Panc1 (cell line): ENCODE measurements around the gene GPR160. TPM values are rescaled to one million over a fixed set of nuclear protein-coding genes. Genes with fewer than 3 reads are reported as not detected.
"Not testable (repeated sequence)": the region's sequence is repeated elsewhere in the genome, so short reads cannot be mapped to it uniquely, and the experiment has no call there.

Source experiments
- ATAC-seq: fragments of 200-7000 bp; cut with Tn5 transposase; 2 replicates; pipeline ENCODE4 v1.9.1; 2020; ENCODE audit warnings: mild to moderate bottlenecking, moderate library complexity
- BruUV-seq: library from RNA; stranded (reverse); fragments of 400-500 nt; replicated peaks from 2 replicates; lab custom pipeline; 2021; lab: Mats Ljungman, UMichigan
- CTCF ChIA-PET: fragments of 300-600 bp; sonication (Branson Sonifier 250); formaldehyde crosslinking; loops from one replicate; lab custom pipeline; 2022; ENCODE audit warnings: antibody characterized with exemption; lab: Charles Lee
- POLR2A ChIA-PET: fragments of 300-600 bp; sonication (Branson Sonifier 250); formaldehyde crosslinking; loops from one replicate; lab custom pipeline; 2022; ENCODE audit warnings: antibody characterized with exemption; lab: Charles Lee
- DNase-seq: peaks from one replicate; pipeline ENCODE4 v3.0.0-alpha.2; 2010; ENCODE audit warnings: low read depth, low spot score
- H3K27ac ChIP-seq: 2 replicates; pipeline ENCODE4 v1.5.1; 2011; ENCODE audit warnings: mild to moderate bottlenecking, low read length, inconsistent platforms
- H3K27me3 ChIP-seq: fragments of 200-500 bp; sonication (Bioruptor generic); 2 replicates; pipeline ENCODE4 v1.6.0; 2014; ENCODE audit warnings: low read length, inconsistent platforms; ENCODE audit not compliant: control insufficient read depth, insufficient read depth
- H3K36me3 ChIP-seq: fragments of 200-500 bp; sonication (Bioruptor generic); 2 replicates; pipeline ENCODE4 v1.5.1; 2014; ENCODE audit warnings: inconsistent platforms, mild to moderate bottlenecking, low read length, moderate library complexity; ENCODE audit not compliant: control insufficient read depth, insufficient read depth
- H3K4me1 ChIP-seq: 2 replicates; pipeline ENCODE4 v1.5.1; 2011; ENCODE audit warnings: inconsistent platforms, mild to moderate bottlenecking, low read length, moderate library complexity; ENCODE audit not compliant: control insufficient read depth, insufficient read depth
- H3K4me3 ChIP-seq, 2 experiments: 2 replicates each; pipeline ENCODE4 v1.5.1; 2011 to 2012; ENCODE audit warnings: low read depth in 2 of 2, low read length in 2 of 2, mild to moderate bottlenecking in 2 of 2, inconsistent platforms in 1 of 2, moderate library complexity in 1 of 2
- H3K9me3 ChIP-seq: fragments of 200-500 bp; sonication (Bioruptor generic); 2 replicates; pipeline ENCODE4 v1.5.1; 2014; ENCODE audit warnings: low read depth, mild to moderate bottlenecking, inconsistent platforms, low read length, moderate library complexity; ENCODE audit not compliant: control insufficient read depth, insufficient read depth
- CTCF ChIP-seq: fragments of 450-650 bp; IDR thresholded peaks from 2 replicates; pipeline ENCODE4 v1.5.1; 2017; ENCODE audit warnings: mild to moderate bottlenecking
- POLR2AphosphoS5 ChIP-seq: IDR thresholded peaks from 2 replicates; pipeline ENCODE4 v1.6.1; 2012; ENCODE audit warnings: mild to moderate bottlenecking, low read depth, low read length, moderate library complexity
- SIN3A ChIP-seq: IDR thresholded peaks from 2 replicates; pipeline ENCODE4 v1.6.1; 2012; ENCODE audit warnings: low read depth, mild to moderate bottlenecking, low read length, moderate library complexity, borderline replicate concordance; ENCODE audit not compliant: insufficient read depth
- TCF7L2 ChIP-seq: IDR thresholded peaks from 2 replicates; pipeline ENCODE4 v1.6.1; 2011; ENCODE audit warnings: mild to moderate bottlenecking, low read depth, low read length, inconsistent platforms
- in situ Hi-C: cut with HindIII; loops from 2 replicates; pipeline ENCODE4 v1.10.0; 2016; ENCODE audit warnings: low sequenced_read_pairs, low pct_unique_long_range_greater_than_20kb
- intact Hi-C: fragments of 100-400 bp; cut with micrococcal nuclease; formaldehyde crosslinking; loops from one replicate; pipeline ENCODE4 v1.10.0; 2022; ENCODE audit not compliant: unreplicated experiment
- total RNA-seq: library from RNA; stranded (reverse); gene quantifications from one replicate; pipeline ENCODE4 v1.2.1, GENCODE V29; 2021; ENCODE audit not compliant: unreplicated experiment
- TF ChIP-seq, protein P1 (sequence below), 2 experiments: IDR thresholded peaks; 2 replicates each; pipeline ENCODE4 v1.6.1; 2011 to 2012; ENCODE audit warnings: low read depth in 2 of 2, control low read depth in 1 of 2, low read length in 1 of 2, mild to moderate bottlenecking in 1 of 2, moderate library complexity in 1 of 2; ENCODE audit not compliant: insufficient read depth in 1 of 2

Gene GPR160
- total RNA-seq, 1 experiment from 2014 or later: 0.18 TPM

DNA sequence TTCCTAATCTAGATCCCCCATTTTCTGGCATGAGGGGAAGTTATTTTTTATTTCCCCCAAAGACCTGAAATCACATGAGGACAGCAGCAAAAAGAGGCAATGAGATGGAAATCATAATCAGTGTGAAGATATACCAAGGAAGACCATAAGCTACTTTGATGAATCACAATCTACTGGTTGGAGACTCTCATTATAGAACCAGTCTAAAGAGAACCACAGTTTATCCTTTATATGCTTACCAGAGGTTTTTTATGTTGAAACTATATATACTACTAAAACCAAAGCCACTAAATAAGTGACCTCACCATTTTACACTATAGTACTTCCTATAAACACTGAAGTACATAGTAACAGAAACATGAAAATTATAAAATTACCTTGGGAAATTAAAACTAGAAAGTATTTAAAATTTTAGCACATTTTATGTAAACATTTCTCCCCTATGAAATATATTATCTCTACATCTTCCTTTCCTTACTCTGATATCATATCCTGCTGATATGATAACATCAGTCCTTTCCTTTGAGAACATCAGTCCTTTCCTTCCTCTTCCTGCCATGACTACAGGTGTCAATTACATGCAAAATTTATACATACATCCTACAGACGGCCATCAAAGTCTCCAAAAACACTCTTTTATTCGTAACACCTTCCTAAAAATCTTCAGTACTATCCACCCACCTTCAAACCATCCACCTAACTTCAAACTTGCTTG is 71.9 kb downstream of the GPR160 start:
- no TSS peak for BruUV-seq
- in situ Hi-C loops (no loop called here), intact Hi-C loops (no loop called here)
- H3K27me3 ChIP-seq: no peaks in the 10 kb centered on the region
- H3K4me1 ChIP-seq: no peaks in the 10 kb centered on the region
- ChIA-PET CTCF (no interaction called here), POLR2A (interaction anchor here (0.6 kb wide), 1 partner anchor 208 kb away, joined by 3 read pairs; no protein-coding TSS in a partner anchor)
- H3K27ac ChIP-seq: no peak overlapping the region
- TF ChIP-seq, protein P1, sequence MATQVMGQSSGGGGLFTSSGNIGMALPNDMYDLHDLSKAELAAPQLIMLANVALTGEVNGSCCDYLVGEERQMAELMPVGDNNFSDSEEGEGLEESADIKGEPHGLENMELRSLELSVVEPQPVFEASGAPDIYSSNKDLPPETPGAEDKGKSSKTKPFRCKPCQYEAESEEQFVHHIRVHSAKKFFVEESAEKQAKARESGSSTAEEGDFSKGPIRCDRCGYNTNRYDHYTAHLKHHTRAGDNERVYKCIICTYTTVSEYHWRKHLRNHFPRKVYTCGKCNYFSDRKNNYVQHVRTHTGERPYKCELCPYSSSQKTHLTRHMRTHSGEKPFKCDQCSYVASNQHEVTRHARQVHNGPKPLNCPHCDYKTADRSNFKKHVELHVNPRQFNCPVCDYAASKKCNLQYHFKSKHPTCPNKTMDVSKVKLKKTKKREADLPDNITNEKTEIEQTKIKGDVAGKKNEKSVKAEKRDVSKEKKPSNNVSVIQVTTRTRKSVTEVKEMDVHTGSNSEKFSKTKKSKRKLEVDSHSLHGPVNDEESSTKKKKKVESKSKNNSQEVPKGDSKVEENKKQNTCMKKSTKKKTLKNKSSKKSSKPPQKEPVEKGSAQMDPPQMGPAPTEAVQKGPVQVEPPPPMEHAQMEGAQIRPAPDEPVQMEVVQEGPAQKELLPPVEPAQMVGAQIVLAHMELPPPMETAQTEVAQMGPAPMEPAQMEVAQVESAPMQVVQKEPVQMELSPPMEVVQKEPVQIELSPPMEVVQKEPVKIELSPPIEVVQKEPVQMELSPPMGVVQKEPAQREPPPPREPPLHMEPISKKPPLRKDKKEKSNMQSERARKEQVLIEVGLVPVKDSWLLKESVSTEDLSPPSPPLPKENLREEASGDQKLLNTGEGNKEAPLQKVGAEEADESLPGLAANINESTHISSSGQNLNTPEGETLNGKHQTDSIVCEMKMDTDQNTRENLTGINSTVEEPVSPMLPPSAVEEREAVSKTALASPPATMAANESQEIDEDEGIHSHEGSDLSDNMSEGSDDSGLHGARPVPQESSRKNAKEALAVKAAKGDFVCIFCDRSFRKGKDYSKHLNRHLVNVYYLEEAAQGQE (IDR thresholded peaks at IDR 0.05; ENCODE audit: insufficient read depth in 1 of 2, low read depth in 2 of 2, low read length in 1 of 2): no peak
- TF ChIP-seq CTCF (no peak), POLR2AphosphoS5 (no peak), SIN3A (no peak), TCF7L2 (no peak)
- no peaks in the 10 kb centered on the region for H3K9me3 ChIP-seq
- peaks cover 23% of the 10 kb centered on the region for H3K36me3 ChIP-seq
- no peak overlapping the region for H3K4me3 ChIP-seq
- ATAC-seq (no peak), DNase-seq (no peak)

DNA sequence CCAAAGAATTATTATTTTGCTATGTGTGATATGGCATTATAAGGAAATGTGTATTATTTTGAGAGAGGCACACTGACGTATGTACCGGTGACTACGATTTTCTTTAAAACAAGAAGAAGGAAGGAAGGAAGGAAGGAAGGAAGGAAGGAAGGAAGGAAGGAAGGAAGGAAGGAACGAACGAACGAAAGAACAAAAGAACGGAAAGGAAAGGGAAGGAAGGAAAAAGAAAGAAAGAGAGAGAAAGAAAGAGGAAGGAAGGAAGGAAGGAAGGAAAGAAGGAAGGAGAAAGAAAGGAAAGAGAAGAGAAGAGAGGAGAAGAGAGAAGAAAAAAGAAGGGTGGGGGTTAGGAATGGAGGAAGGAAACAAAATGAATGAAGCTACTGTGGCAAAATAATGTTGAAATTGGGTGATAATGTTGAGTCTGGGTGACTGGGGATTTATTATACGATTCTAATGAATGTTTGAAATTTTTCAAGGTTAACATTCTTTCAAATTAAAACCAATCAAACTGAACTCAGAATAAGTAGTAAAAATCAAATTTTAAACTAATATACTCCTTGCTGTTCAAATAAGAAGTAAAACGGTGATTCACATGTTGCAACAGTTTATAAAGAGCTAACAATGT is 73.5 kb downstream of the GPR160 start:
- no TSS peak for BruUV-seq
- DNase-seq: no peak
- H3K27ac ChIP-seq: no peak overlapping the region
- H3K4me1 ChIP-seq: no peaks in the 10 kb centered on the region
- H3K27me3 ChIP-seq: no peaks in the 10 kb centered on the region
- in situ Hi-C loops (no loop called here), intact Hi-C loops (no loop called here)
- no peak for ATAC-seq
- H3K4me3 ChIP-seq: no peak overlapping the region
- TF ChIP-seq TCF7L2: no peak
- TF ChIP-seq SIN3A: no peak
- no peak for TF ChIP-seq POLR2AphosphoS5
- no peak for TF ChIP-seq CTCF
- TF ChIP-seq, protein P1 (IDR thresholded peaks at IDR 0.05; ENCODE audit: insufficient read depth in 1 of 2, low read depth in 2 of 2, low read length in 1 of 2): no peak
- POLR2A ChIA-PET: no interaction called here
- peaks cover 21% of the 10 kb centered on the region for H3K36me3 ChIP-seq
- no peaks in the 10 kb centered on the region for H3K9me3 ChIP-seq
- CTCF ChIA-PET: no interaction called here

GRCh38 chr3:170114165-170114564 is 76.4 kb downstream of the GPR160 start:
- H3K9me3 ChIP-seq, ATAC-seq, DNase-seq, H3K4me3 ChIP-seq, intact Hi-C loops, POLR2A ChIA-PET, CTCF ChIA-PET, in situ Hi-C loops, H3K27ac ChIP-seq, H3K27me3 ChIP-seq, H3K4me1 ChIP-seq, BruUV-seq: not testable (repeated sequence)
- H3K36me3 ChIP-seq: peaks cover 22% of the 10 kb centered on the region
